ENCODE data around the gene NFAM1. TPM values are rescaled to one million over a fixed set of nuclear protein-coding genes. Genes with fewer than 3 reads are reported as not detected.

Gene NFAM1
- total and polyA plus RNA-seq, 4 donors = 0.36 to 3.8 (median 2.6) TPM

GRCh38 chr22:42343531-42344081, 88.6 kb downstream of the NFAM1 start:
- TF ChIP-seq SP1 (IDR thresholded peaks at IDR 0.05) = no peak
- TF ChIP-seq JUND (IDR thresholded peaks at IDR 0.05) = no peak
- no peak for TF ChIP-seq GABPA (IDR thresholded peaks at IDR 0.05 in 1 of 2, conservative IDR thresholded peaks at IDR 0.05 in 1 of 2)
- TF ChIP-seq FOXA1 (IDR thresholded peaks at IDR 0.05) = no peak
- TF ChIP-seq HNF4G (IDR thresholded peaks at IDR 0.05) = no peak
- no peak overlapping the region for H3K27ac ChIP-seq (ENCODE audit: low read depth in 1 of 2, low read length in 2 of 2)

GRCh38 chr22:42343121-42343454, 89.1 kb downstream of the NFAM1 start:
- Histone ChIP-seq H3K9me3 (ENCODE audit: control insufficient read depth in 4 of 4, low read length in 3 of 4) (no peaks in the 10 kb centered on the region), H3K9ac (ENCODE audit: low read depth in 1 of 2, low read length in 2 of 2) (no peak overlapping the region), H3K4me1 (ENCODE audit: control insufficient read depth in 4 of 4, insufficient read depth in 4 of 4, low read length in 3 of 4) (peaks cover 0 to 8% (median 1%) of the 10 kb centered on the region in 4 donors), H3K4me3 (ENCODE audit: low read depth in 1 of 3, low read length in 3 of 3) (peak overlapping the region in 1 of 3 donors; percentile 57), H3K36me3 (ENCODE audit: control insufficient read depth in 4 of 4, insufficient read depth in 3 of 4, low read depth in 1 of 4, low read length in 3 of 4) (no peaks in the 10 kb centered on the region), H3K27ac (ENCODE audit: low read depth in 1 of 2, low read length in 2 of 2) (no peak overlapping the region), H3K27me3 (ENCODE audit: control insufficient read depth in 4 of 4, insufficient read depth in 4 of 4, low read length in 3 of 4) (no peaks in the 10 kb centered on the region)
- TF ChIP-seq REST (IDR thresholded peaks at IDR 0.05) = no peak
- 34% methylated on average over 22 of the region's 22 CpGs for WGBS
- no peak for DNase-seq (ENCODE audit: low spot score)

More at GRCh38 chr22:42343531-42344081, 88.6 kb downstream of the NFAM1 start:
- Histone ChIP-seq H3K4me1 (ENCODE audit: control insufficient read depth in 4 of 4, insufficient read depth in 4 of 4, low read length in 3 of 4) (peaks cover 0 to 6% (median 1%) of the 10 kb centered on the region in 4 donors), H3K36me3 (ENCODE audit: control insufficient read depth in 4 of 4, insufficient read depth in 3 of 4, low read depth in 1 of 4, low read length in 3 of 4) (no peaks in the 10 kb centered on the region), H3K9ac (ENCODE audit: low read depth in 1 of 2, low read length in 2 of 2) (no peak overlapping the region), H3K27me3 (ENCODE audit: control insufficient read depth in 4 of 4, insufficient read depth in 4 of 4, low read length in 3 of 4) (no peaks in the 10 kb centered on the region), H3K4me3 (ENCODE audit: low read depth in 1 of 3, low read length in 3 of 3) (peak overlapping the region in 1 of 3 donors; percentile 57), H3K9me3 (ENCODE audit: control insufficient read depth in 4 of 4, low read length in 3 of 4) (no peaks in the 10 kb centered on the region)
- DNase-seq (ENCODE audit: low spot score) = no peak
- 2% methylated on average over 92 of the region's 97 CpGs for WGBS

- Histone ChIP-seq H3K4me3 (ENCODE audit: low read depth in 1 of 3, low read length in 3 of 3) (no peak overlapping the region), H3K4me1 (ENCODE audit: control insufficient read depth in 4 of 4, insufficient read depth in 4 of 4, low read length in 3 of 4) (peaks cover 0 to 8% (median 1%) of the 10 kb centered on the region in 4 donors), H3K36me3 (ENCODE audit: control insufficient read depth in 4 of 4, insufficient read depth in 3 of 4, low read depth in 1 of 4, low read length in 3 of 4) (no peaks in the 10 kb centered on the region), H3K27me3 (ENCODE audit: control insufficient read depth in 4 of 4, insufficient read depth in 4 of 4, low read length in 3 of 4) (no peaks in the 10 kb centered on the region), H3K27ac (ENCODE audit: low read depth in 1 of 2, low read length in 2 of 2) (no peak overlapping the region), H3K9ac (ENCODE audit: low read depth in 1 of 2, low read length in 2 of 2) (no peak overlapping the region), H3K9me3 (ENCODE audit: control insufficient read depth in 4 of 4, low read length in 3 of 4) (no peaks in the 10 kb centered on the region)
- no peak for TF ChIP-seq MAX (IDR thresholded peaks at IDR 0.05)
- TF ChIP-seq TAF1 (conservative IDR thresholded peaks at IDR 0.05) = no peak
- TF ChIP-seq EGR1 (IDR thresholded peaks at IDR 0.05; ENCODE audit: low read depth in 2 of 2) = no peak
- no peak for TF ChIP-seq YY1 (IDR thresholded peaks at IDR 0.05)
- no peak for TF ChIP-seq JUND (IDR thresholded peaks at IDR 0.05)
- TF ChIP-seq HNF4G (IDR thresholded peaks at IDR 0.05) = no peak
- no peak for TF ChIP-seq REST (IDR thresholded peaks at IDR 0.05)
- TF ChIP-seq NR2F2 (IDR thresholded peaks at IDR 0.05) = no peak
- no peak for TF ChIP-seq HNF4A (conservative IDR thresholded peaks at IDR 0.05)
- TF ChIP-seq ZBTB33 (IDR thresholded peaks at IDR 0.05) = no peak
- no peak for TF ChIP-seq RAD21 (IDR thresholded peaks at IDR 0.05)
- no peak for TF ChIP-seq GABPA (IDR thresholded peaks at IDR 0.05 in 1 of 2, conservative IDR thresholded peaks at IDR 0.05 in 1 of 2)
- TF ChIP-seq FOXA1 (IDR thresholded peaks at IDR 0.05) = no peak
- no peak for TF ChIP-seq FOXA2 (IDR thresholded peaks at IDR 0.05)
- 88% methylated on average over 11 of the region's 11 CpGs for WGBS
- no peak for DNase-seq (ENCODE audit: low spot score)
Observed at GRCh38 chr22:42342426-42343120, 89.6 kb downstream of the NFAM1 start.

Measured in liver (tissue), 9 donors.